SK-N-SH treated with all-trans-retinoic acid at 6 μM for 48 hours (cell line): ENCODE data around the gene PDE3A.

Experiments used
- ATAC-seq: fragments of 200-7000 bp; cut with Tn5 transposase; 3 replicates; pipeline ENCODE4 v1.9.1; 2020; ENCODE audit warnings: mild to moderate bottlenecking, moderate library complexity
- ARNTL ChIP-seq: fragments of 450-650 bp; formaldehyde crosslinking; IDR thresholded peaks from 2 replicates; pipeline ENCODE4 v1.5.0; 2020; ENCODE audit warnings: low read depth, mild to moderate bottlenecking, moderate library complexity, borderline replicate concordance
- BACH2 ChIP-seq: fragments of 250-450 bp; sonication (Bioruptor Pico); IDR thresholded peaks from 2 replicates; pipeline ENCODE4 v1.9.0; 2021; ENCODE audit warnings: mild to moderate bottlenecking, borderline replicate concordance
- CSDC2 ChIP-seq: fragments of 250-450 bp; sonication (Bioruptor Pico); IDR thresholded peaks from 2 replicates; pipeline ENCODE4 v1.5.0; 2020; ENCODE audit warnings: mild to moderate bottlenecking, moderate library complexity
- ESRRG ChIP-seq: fragments of 250-450 bp; sonication (Bioruptor Pico); IDR thresholded peaks from 2 replicates; pipeline ENCODE4 v1.6.1; 2021; ENCODE audit warnings: mild to moderate bottlenecking
- GLIS3 ChIP-seq: fragments of 250-450 bp; sonication (Bioruptor Pico); IDR thresholded peaks from 2 replicates; pipeline ENCODE4 v1.5.0; 2020; ENCODE audit warnings: mild to moderate bottlenecking, moderate library complexity
- ISL1 ChIP-seq: fragments of 250-450 bp; sonication (Bioruptor Pico); IDR thresholded peaks from 2 replicates; pipeline ENCODE4 v2.1.2; 2022; ENCODE audit warnings: mild to moderate bottlenecking, moderate library complexity
- OSR1 ChIP-seq: fragments of 250-450 bp; sonication (Bioruptor Pico); IDR thresholded peaks from 2 replicates; pipeline ENCODE4 v1.8.0; 2022; ENCODE audit warnings: moderate library complexity, mild to moderate bottlenecking, inconsistent platforms
- PATZ1 ChIP-seq: fragments of 250-450 bp; sonication (Bioruptor Pico); IDR thresholded peaks from 2 replicates; pipeline ENCODE4 v1.8.0; 2020; ENCODE audit warnings: mild to moderate bottlenecking, moderate library complexity, borderline replicate concordance
- POU6F1 ChIP-seq: fragments of 250-450 bp; sonication (Bioruptor Pico); IDR thresholded peaks from 2 replicates; pipeline ENCODE4 v1.8.0; 2021; ENCODE audit warnings: low read depth, mild to moderate bottlenecking, moderate library complexity, borderline replicate concordance
- RARB ChIP-seq: fragments of 250-450 bp; sonication (Bioruptor Pico); IDR thresholded peaks from 2 replicates; pipeline ENCODE4 v1.8.0; 2021; ENCODE audit warnings: mild to moderate bottlenecking, moderate library complexity
- SNAI2 ChIP-seq: fragments of 250-450 bp; sonication (Bioruptor Pico); IDR thresholded peaks from 2 replicates; pipeline ENCODE4 v1.5.0; 2020; ENCODE audit warnings: mild to moderate bottlenecking, moderate library complexity
- TCF4 ChIP-seq: fragments of 250-450 bp; sonication (Bioruptor Pico); IDR thresholded peaks from 2 replicates; pipeline ENCODE4 v1.8.0; 2021; ENCODE audit warnings: mild to moderate bottlenecking, moderate library complexity, borderline replicate concordance
- TOX ChIP-seq: fragments of 250-450 bp; sonication (Bioruptor Pico); IDR thresholded peaks from 2 replicates; pipeline ENCODE4 v1.8.0; 2021; ENCODE audit warnings: mild to moderate bottlenecking, moderate library complexity, borderline replicate concordance
- TSHZ2 ChIP-seq: fragments of 250-450 bp; sonication (Bioruptor Pico); IDR thresholded peaks from 2 replicates; pipeline ENCODE4 v1.5.0; 2020; ENCODE audit warnings: mild to moderate bottlenecking, moderate library complexity
- ZC3H10 ChIP-seq: fragments of 250-450 bp; sonication (Bioruptor Pico); IDR thresholded peaks from 2 replicates; pipeline ENCODE4 v1.5.1; 2021; ENCODE audit warnings: mild to moderate bottlenecking, moderate library complexity
- ZFP3 ChIP-seq: fragments of 250-450 bp; sonication (Bioruptor Pico); IDR thresholded peaks from 2 replicates; pipeline ENCODE4 v1.5.0; 2020; ENCODE audit warnings: mild to moderate bottlenecking, moderate library complexity
- ZFP30 ChIP-seq: fragments of 450-650 bp; formaldehyde crosslinking; IDR thresholded peaks from 2 replicates; pipeline ENCODE4 v1.5.0; 2022; ENCODE audit warnings: mild to moderate bottlenecking, moderate library complexity
- TF ChIP-seq, protein P1 (sequence below): fragments of 250-450 bp; sonication (Bioruptor Pico); IDR thresholded peaks from 2 replicates; pipeline ENCODE4 v1.5.1; 2021; ENCODE audit warnings: mild to moderate bottlenecking, moderate library complexity
- TF ChIP-seq, protein P2 (sequence below): fragments of 250-450 bp; sonication (Bioruptor Pico); IDR thresholded peaks from 2 replicates; pipeline ENCODE4 v1.5.1; 2020; ENCODE audit warnings: low read depth, mild to moderate bottlenecking, moderate library complexity

PDE3A gene

GRCh38 chr12:20524113-20524512 lies 155.8 kb downstream of the PDE3A start:
- TF ChIP-seq ISL1 (no peak), ARNTL (CRISPR knock-in tag) (no peak), PATZ1 (CRISPR knock-in tag) (no peak), OSR1 (CRISPR knock-in tag) (no peak), SNAI2 (CRISPR knock-in tag) (no peak)
- no peak for ATAC-seq

- no peak for TF ChIP-seq CSDC2 (CRISPR knock-in tag)
- TF ChIP-seq ZC3H10 = no peak
- TF ChIP-seq GLIS3 (CRISPR knock-in tag) = no peak
- TF ChIP-seq, protein P1, sequence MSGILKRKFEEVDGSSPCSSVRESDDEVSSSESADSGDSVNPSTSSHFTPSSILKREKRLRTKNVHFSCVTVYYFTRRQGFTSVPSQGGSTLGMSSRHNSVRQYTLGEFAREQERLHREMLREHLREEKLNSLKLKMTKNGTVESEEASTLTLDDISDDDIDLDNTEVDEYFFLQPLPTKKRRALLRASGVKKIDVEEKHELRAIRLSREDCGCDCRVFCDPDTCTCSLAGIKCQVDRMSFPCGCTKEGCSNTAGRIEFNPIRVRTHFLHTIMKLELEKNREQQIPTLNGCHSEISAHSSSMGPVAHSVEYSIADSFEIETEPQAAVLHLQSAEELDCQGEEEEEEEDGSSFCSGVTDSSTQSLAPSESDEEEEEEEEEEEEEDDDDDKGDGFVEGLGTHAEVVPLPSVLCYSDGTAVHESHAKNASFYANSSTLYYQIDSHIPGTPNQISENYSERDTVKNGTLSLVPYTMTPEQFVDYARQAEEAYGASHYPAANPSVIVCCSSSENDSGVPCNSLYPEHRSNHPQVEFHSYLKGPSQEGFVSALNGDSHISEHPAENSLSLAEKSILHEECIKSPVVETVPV (CRISPR knock-in tag) = no peak
- ATAC-seq = no peak
Measured at GRCh38 chr12:20525064-20525610, 156.8 kb downstream of the PDE3A start.

- TF ChIP-seq BACH2 (no peak), POU6F1 (CRISPR knock-in tag) (no peak), ZFP3 (no peak), PATZ1 (CRISPR knock-in tag) (no peak)
- TF ChIP-seq, protein P1 (CRISPR knock-in tag) = no peak
- no peak for ATAC-seq
Measured at GRCh38 chr12:20527417-20528163, 159.3 kb downstream of the PDE3A start.

GRCh38 chr12:20528208-20528607 lies 159.9 kb downstream of the PDE3A start:
- TF ChIP-seq ZFP30 (CRISPR knock-in tag) (no peak), SNAI2 (CRISPR knock-in tag) (no peak), TOX (CRISPR knock-in tag) (no peak), RARB (CRISPR knock-in tag) (no peak), ZC3H10 (no peak), TSHZ2 (CRISPR knock-in tag) (no peak), ESRRG (CRISPR knock-in tag) (no peak), ARNTL (CRISPR knock-in tag) (no peak), TCF4 (CRISPR knock-in tag) (no peak), ZFP3 (no peak)
- TF ChIP-seq, protein P2, sequence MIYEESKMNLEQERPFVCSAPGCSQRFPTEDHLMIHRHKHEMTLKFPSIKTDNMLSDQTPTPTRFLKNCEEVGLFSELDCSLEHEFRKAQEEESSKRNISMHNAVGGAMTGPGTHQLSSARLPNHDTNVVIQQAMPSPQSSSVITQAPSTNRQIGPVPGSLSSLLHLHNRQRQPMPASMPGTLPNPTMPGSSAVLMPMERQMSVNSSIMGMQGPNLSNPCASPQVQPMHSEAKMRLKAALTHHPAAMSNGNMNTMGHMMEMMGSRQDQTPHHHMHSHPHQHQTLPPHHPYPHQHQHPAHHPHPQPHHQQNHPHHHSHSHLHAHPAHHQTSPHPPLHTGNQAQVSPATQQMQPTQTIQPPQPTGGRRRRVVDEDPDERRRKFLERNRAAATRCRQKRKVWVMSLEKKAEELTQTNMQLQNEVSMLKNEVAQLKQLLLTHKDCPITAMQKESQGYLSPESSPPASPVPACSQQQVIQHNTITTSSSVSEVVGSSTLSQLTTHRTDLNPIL = no peak
- TF ChIP-seq, protein P1 (CRISPR knock-in tag) = no peak
- ATAC-seq = no peak
